GM23338 (cell line): Measurements from ENCODE around the gene ZNF484.

Experiments
- EZH2 ChIP-seq: fragments of 200-600 bp; sonication (generic); IDR thresholded peaks from one replicate; pipeline ENCODE4 v1.8.0; 2017; ENCODE audit warnings: antibody characterized with exemption, mild to moderate bottlenecking, low read depth; ENCODE audit not compliant: unreplicated experiment
- EZH2phosphoT487 ChIP-seq: fragments of 200-600 bp; sonication (generic); IDR thresholded peaks from one replicate; pipeline ENCODE4 v1.8.1; 2018; ENCODE audit warnings: antibody characterized with exemption; ENCODE audit not compliant: unreplicated experiment
- JUNB ChIP-seq: IDR thresholded peaks from one replicate; pipeline ENCODE4 v1.6.1; 2016; ENCODE audit warnings: antibody characterized with exemption; ENCODE audit not compliant: unreplicated experiment
- NANOG ChIP-seq: IDR thresholded peaks from 2 replicates; pipeline ENCODE4 v1.6.1; 2016; ENCODE audit warnings: antibody characterized with exemption, borderline replicate concordance
- POLR2AphosphoS5 ChIP-seq: IDR thresholded peaks from 2 replicates; pipeline ENCODE4 v1.6.1; 2016; ENCODE audit warnings: antibody characterized with exemption, low read depth
- STAT1 ChIP-seq: IDR thresholded peaks from one replicate; pipeline ENCODE4 v1.6.1; 2016; ENCODE audit warnings: antibody characterized with exemption; ENCODE audit not compliant: unreplicated experiment
- ZNF331 ChIP-seq: fragments of 250-450 bp; sonication (Bioruptor Pico); IDR thresholded peaks from 2 replicates; pipeline ENCODE4 v1.5.0; 2020; ENCODE audit warnings: low read depth, mild to moderate bottlenecking, moderate library complexity
- TF ChIP-seq, protein P1 (sequence below), 2 experiments: fragments of 200-600 bp in 1 of 2; sonication (generic) in 1 of 2; conservative IDR thresholded peaks; 2 replicates each; pipeline versions ENCODE4 v1.5.1 to v1.6.1; 2016 to 2017; ENCODE audit warnings: antibody characterized with exemption in 2 of 2, low read depth in 2 of 2, mild to moderate bottlenecking in 2 of 2, moderate library complexity in 1 of 2
- TF ChIP-seq, protein P2 (sequence below): IDR thresholded peaks from one replicate; pipeline ENCODE4 v1.6.1; 2018; ENCODE audit warnings: antibody characterized with exemption; ENCODE audit not compliant: unreplicated experiment
- TF ChIP-seq, protein P3 (sequence below): IDR thresholded peaks from 2 replicates; pipeline ENCODE4 v1.6.1; 2016; ENCODE audit warnings: antibody characterized with exemption

DNA sequence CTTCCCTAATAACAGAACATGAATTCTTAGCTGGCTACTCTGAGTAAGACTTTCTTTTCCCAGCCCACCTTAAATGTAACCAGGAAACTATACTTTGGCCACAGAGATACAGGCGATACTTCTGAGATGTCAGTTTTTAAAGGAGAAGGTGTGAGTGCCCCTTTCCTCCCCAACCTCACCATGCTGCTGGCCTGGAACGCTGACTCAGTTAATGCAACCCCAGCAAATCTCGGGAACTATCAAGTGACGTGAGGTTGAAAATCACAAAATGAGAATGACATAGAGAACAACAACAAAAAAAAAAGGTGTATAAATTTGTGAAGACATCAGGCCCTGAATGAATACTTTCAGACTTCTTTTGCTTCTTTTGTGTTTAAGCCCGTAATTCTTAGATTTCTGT lies 13.7 kb downstream of the ZNF484 start:
- TF ChIP-seq, protein P1, sequence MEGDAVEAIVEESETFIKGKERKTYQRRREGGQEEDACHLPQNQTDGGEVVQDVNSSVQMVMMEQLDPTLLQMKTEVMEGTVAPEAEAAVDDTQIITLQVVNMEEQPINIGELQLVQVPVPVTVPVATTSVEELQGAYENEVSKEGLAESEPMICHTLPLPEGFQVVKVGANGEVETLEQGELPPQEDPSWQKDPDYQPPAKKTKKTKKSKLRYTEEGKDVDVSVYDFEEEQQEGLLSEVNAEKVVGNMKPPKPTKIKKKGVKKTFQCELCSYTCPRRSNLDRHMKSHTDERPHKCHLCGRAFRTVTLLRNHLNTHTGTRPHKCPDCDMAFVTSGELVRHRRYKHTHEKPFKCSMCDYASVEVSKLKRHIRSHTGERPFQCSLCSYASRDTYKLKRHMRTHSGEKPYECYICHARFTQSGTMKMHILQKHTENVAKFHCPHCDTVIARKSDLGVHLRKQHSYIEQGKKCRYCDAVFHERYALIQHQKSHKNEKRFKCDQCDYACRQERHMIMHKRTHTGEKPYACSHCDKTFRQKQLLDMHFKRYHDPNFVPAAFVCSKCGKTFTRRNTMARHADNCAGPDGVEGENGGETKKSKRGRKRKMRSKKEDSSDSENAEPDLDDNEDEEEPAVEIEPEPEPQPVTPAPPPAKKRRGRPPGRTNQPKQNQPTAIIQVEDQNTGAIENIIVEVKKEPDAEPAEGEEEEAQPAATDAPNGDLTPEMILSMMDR (conservative IDR thresholded peaks at IDR 0.05; ENCODE audit: low read depth in 2 of 2), result no peak
- TF ChIP-seq EZH2phosphoT487, result no peak
- no peak for TF ChIP-seq EZH2
- no peak for TF ChIP-seq POLR2AphosphoS5
- no peak for TF ChIP-seq ZNF331
- no peak for TF ChIP-seq JUNB
- TF ChIP-seq STAT1, result no peak
- no peak for TF ChIP-seq NANOG
- TF ChIP-seq, protein P2, sequence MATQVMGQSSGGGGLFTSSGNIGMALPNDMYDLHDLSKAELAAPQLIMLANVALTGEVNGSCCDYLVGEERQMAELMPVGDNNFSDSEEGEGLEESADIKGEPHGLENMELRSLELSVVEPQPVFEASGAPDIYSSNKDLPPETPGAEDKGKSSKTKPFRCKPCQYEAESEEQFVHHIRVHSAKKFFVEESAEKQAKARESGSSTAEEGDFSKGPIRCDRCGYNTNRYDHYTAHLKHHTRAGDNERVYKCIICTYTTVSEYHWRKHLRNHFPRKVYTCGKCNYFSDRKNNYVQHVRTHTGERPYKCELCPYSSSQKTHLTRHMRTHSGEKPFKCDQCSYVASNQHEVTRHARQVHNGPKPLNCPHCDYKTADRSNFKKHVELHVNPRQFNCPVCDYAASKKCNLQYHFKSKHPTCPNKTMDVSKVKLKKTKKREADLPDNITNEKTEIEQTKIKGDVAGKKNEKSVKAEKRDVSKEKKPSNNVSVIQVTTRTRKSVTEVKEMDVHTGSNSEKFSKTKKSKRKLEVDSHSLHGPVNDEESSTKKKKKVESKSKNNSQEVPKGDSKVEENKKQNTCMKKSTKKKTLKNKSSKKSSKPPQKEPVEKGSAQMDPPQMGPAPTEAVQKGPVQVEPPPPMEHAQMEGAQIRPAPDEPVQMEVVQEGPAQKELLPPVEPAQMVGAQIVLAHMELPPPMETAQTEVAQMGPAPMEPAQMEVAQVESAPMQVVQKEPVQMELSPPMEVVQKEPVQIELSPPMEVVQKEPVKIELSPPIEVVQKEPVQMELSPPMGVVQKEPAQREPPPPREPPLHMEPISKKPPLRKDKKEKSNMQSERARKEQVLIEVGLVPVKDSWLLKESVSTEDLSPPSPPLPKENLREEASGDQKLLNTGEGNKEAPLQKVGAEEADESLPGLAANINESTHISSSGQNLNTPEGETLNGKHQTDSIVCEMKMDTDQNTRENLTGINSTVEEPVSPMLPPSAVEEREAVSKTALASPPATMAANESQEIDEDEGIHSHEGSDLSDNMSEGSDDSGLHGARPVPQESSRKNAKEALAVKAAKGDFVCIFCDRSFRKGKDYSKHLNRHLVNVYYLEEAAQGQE, result no peak
- TF ChIP-seq, protein P3, sequence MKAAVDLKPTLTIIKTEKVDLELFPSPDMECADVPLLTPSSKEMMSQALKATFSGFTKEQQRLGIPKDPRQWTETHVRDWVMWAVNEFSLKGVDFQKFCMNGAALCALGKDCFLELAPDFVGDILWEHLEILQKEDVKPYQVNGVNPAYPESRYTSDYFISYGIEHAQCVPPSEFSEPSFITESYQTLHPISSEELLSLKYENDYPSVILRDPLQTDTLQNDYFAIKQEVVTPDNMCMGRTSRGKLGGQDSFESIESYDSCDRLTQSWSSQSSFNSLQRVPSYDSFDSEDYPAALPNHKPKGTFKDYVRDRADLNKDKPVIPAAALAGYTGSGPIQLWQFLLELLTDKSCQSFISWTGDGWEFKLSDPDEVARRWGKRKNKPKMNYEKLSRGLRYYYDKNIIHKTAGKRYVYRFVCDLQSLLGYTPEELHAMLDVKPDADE, result no peak
